DMS114 treated with DMSO at 0.1 percent for 48 hours (cell line): Measurements from ENCODE around the gene LRRC74A.

Source experiments
- DNase-seq: peaks from one replicate; lab custom pipeline; 2025; ENCODE audit not compliant: unreplicated experiment; lab: John Stamatoyannopoulos, UW

The LRRC74A gene

DNA sequence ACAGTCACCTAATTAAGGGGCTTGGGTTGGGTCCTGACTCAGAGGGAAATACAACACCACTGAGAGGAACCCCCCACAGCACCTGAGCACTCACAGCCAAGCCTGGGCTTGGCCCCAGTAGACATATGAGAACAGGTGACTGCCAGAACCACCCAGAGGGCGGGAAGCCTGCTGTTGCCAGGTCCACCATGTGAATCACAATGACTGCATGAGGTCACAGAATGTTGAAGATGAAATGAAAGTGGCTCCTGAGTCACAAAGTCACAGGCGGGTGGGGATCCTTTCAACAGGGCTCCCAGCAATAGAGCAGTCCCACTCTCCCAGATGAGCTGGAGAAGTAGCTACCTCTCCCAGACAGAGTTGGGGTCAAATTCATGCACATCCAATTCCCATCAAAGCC is at the start of gene LRRC74A:
TSS of gene LRRC74A (plus strand) at position 287 of the 400 bp plus-strand sequence. CDS start 290 bp downstream, outside the sequence.
- DNase-seq, result no peak

DNA sequence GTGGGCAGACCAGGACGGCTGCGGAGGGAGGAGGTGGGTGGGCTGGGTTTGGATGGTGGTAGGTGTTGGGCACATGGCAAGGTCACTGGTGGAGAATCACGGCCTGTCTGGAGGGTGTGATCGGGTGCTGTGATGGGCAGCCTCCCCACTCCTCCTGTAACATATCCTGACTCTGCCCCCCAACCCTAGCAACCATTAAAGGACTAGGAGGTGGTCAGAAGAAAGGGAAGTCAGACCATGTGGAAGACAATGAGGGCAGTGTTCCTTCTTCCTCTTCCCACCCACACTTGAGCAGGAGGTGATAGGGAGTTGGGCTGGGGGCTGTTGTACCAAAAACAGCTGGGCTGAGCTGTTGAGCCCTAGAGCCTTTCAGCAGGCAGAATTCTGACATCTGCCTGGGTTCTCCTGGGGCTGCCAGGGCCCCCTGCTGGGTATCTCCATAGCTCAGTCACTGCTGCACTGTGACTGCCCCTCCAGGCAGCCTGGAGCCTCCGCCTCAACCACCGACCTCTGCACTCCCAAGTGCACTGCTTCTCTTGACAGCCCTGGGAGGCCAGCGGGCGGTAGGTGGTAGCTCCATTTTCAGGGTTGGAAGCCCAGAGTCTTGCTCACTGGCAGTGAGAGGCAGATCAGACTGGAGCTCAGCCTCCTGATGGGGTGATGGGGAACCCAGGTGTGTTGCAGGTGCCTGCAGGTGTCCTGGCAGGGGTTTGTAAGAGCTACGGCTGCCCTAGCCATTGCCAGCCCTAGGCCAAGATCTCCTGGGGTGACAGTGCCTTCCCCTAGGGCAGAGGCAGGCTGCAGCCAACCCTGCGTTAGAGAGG is 49.6 kb upstream of the LRRC74A start:
- no peak for DNase-seq

DNA sequence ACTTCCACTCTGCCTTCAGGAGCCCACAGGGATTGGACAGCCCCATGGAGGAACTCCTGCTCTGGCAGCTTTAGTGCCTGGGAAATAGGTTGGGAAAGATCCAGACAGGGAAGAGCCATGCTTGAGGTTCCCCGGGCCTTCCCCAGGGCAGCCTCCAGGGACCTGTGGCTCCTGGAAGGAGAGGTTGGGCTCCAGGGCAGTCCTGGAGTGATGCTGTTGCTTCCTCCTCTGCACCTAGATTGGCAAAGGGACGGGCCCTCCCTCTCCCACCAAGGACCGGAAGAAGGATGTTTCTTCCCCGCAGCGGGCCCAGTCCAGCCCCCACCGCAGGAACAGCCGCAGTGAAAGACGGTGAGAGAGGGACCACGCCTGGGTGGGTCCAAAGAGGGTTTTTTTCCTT is 48.5 kb upstream of the LRRC74A start:
- no peak for DNase-seq

DNA sequence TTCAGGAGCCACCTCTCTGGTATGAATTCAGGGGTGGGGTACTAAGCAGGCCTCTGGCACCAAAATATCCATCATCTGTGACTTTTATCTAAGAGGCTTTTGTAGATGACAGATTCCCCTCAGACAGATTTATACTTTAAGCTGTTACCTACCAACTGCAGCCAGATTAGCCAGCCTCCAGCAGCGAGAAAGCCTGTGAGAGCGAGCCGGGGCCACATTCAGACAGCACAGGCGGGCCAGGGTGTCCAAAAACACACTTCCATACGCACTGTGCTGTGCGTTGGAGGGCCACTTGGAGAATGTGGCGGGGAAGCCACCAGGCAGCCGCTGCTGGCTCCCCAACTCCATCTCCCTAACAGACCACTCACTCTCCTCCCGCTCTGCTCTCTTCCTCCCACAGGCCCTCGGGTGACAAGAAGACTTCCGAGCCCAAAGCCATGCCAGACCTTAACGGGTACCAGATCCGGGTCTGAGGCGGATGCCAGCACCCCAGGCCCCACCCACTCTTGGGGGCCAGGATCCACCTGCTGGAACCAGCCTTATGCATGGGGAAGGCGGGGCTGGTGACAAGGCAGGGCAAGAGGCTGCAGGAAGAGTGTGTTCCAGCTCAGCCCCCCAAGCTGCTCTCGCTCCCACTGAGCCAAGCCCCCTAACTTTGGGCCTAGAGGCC is 47.5 kb upstream of the LRRC74A start:
- no peak for DNase-seq

DNA sequence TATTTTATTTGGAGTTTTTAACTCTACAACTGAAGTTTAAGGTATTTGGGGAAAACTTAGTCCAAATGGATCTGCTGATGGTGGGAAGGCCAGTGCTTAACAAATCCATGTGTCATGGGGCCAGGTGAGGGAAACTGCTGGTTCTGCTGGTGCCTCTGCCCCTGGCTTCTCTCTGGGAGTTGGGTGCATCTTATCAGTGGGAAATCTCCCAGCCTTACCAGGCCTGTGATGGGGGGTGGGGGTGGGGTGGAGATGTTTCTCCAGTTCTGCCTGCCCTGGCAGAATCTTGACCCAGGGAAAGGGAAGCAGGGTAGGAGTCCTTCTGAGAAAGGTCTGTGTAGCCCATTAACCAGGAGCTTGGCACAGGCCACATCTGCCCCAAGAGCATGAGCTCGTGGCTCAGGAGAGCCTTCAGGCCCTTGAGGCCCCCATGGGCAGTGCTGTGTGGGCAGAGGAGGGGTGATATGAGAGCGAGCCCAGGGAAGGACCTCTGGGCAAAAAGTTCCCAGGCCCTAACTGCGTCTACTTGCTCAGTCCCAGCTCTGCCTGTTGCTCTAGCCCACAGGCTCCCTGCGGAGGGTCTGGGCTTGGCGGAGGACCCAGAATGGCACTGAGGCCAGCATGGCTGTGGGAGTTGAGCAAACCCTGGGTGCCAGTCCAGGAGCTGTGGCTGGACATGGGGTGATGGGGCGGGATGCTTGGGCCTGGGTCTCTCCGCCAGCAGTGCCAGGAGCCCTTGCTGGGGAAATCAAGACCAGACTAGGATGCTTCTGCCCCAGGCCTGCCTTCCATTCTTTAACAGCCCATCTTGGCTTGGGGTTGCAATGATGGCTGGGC is 46.8 kb upstream of the LRRC74A start:
- no peak for DNase-seq

GRCh38 chr14:76780058-76780345 is 46.2 kb upstream of the LRRC74A start:
- DNase-seq, result no peak

DNA sequence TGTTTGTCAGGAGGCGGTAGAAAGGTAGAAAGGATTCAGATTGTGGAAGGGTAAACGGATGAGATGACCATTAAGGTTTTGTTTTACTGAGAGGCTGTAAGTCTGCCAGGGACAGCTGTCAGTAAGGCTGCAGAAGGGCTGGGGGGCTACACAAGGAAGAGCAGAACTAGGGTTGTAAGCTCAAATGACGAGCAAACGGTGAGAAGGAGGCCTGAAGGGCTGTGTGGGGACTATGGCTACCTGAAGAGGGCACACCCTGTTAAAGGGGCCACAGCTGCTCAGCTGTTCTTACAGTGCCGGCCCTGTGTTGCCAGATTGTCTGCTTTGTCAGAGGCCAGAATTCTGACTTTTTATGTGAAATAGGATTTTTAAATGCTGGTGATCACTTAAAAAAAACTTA is 45.8 kb upstream of the LRRC74A start:
- DNase-seq, result no peak

- no peak for DNase-seq
These were observed 45.1 kb upstream of the LRRC74A start for GRCh38 chr14:76780875-76781647.

DNA sequence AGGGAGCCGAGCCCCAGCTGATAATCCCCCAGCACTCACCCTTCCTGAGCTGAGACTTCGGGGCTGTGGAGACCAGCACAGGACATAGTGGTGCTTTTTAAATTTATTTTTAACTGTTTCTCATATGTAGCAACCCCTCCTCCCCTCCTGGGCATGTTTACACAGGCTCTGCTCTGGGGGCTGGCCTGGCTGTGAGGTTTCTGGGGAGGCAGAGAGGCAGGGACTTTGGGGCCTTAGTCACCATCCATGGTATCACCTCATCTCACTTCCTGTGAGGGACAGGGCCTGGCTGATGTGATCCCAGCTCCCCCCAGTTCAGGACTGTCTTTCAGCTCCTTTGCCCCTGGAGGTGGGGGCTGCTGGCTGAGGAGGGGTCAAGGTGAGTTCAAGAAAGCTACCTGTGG is 44.6 kb upstream of the LRRC74A start:
- DNase-seq, result no peak

DNA sequence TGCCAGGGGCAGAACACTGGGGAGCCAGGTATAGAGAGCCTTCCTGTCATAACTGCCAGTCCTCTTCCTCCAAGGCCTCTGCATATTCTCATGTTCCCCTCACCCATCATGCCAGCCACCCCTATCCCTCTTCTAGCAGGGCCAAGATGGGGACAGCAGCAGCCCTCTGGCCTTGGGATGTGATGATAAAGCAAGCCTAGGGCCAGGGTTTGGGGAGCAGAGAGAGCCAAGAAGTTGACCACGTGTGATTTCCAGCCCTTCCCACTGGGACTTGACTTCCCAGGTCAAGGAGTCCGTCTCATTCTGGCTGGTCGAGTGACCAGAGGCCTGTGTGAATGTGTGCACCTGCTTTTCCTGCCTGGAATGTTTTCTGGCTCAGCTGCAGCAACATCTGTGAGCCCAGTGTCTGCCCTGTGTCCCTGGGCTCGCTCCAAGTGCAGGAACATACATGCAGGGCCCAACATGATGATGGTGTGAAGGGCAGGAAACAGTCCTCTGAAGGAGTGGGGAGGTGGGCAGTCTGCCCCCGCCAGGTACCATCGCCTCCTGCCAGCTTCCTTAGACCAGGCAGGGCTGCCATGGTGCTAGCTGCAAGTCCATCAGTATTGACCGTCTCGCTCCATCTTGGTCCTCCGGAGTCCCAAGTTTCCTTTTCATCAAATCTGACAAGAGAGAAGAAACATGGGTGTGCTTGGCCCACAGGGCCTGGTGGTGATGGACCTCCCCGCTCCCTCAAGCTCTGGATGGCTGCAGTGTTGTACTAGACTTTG is 43.9 kb upstream of the LRRC74A start:
- no peak for DNase-seq

GRCh38 chr14:76782885-76783566 is 43.2 kb upstream of the LRRC74A start:
- DNase-seq, result no peak

- no peak for DNase-seq
These were observed 41.8 kb upstream of the LRRC74A start for GRCh38 chr14:76784266-76784874.

DNA sequence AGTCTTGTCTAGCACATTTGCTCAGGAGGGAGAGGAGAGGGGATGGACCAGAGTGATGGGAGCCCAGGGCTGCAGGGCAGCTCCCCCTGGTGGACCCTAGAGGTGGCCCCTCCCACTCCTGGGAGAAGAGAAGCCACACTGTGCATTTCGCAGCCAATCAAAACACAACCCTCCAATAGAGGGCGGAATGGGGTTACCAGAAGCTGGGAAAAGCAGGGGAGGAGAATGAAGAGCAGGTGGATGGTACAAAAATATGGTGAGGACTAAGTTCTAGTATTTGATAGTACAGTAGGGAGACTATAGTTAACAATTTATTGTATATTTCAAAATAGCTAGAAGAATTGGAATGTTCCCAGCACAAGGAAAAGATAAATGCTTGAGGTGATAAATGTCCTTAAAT is 41.3 kb upstream of the LRRC74A start:
- peak; percentile 9 for DNase-seq

DNA sequence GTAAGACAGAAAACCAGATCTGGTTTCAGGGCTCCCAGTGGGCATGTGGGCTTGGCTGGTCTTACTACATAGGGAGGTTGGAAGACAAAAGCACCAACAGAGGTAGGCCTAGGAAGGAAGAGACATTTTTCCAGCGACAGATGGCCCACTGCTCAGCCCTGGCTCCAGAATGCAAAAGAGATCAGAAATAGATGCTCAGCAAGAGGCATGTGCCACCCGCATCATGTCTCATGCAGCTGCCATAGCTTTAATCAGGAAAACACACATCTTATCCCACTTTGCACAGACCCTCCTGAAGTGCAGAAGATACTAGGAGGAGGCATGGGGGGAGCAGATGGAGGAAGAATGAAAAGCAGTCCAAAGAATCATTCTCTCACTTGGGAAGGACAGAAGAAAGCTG is 39.6 kb upstream of the LRRC74A start:
- no peak for DNase-seq

GRCh38 chr14:76792422-76792821 is 33.8 kb upstream of the LRRC74A start:
- no peak for DNase-seq

DNA sequence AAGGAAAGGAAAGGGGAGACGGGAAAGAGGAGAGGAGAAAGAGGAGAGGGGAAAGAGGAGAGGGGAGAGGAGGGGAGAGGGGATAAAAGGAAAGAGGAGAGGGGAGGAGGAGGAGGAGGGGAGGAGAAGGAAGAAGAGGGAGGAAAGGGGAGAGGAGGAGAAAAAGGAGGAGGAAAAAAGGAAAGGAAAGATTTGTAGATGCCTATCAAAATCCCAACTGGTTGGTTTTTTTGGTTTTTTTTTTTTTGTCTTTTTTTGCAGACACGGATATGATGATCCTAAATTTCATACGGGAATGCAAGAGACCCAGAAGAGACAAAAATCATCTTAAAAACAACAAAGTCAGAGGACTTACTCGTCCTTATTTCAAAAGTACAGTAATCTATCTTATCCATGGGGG is 32.9 kb upstream of the LRRC74A start:
- no peak for DNase-seq

DNA sequence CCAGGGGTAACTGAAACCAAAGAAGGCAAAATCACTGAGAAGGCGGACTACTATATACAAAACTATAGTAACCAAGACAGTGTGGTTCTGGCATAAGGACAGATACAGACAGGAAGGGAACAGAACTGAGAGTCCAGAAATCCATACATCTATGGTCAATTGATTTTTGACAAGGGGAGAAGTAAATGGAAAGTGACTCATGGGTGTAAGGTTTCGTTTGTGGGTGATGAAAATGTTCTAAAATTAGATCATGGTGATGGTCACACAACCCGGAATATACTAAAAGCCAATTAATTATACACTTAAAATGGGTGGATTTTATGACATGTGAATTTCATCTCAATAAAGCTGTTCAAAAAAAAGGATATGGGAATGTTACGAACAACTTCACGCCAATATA is 32.3 kb upstream of the LRRC74A start:
- DNase-seq, result no peak

DNA sequence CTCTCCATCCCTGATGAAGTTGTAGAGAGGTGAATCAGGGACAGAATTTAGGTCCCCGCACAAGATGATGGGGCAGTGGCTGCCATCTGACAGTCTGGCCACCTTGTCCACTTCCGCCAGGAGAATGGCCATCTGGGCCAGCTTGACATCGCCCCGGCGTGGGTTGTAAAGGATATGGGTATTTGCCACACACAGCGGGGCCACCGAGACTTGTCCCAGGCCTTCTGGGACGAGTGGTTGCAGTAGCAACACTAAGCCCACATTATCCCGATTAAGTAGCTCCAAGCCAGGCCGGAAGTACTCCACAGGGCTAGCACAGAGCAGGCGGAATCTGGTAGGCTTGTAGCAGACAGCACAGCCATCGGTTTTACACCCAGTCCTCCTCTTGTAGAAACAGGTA is 19.8 kb upstream of the LRRC74A start:
- DNase-seq, result no peak

DNA sequence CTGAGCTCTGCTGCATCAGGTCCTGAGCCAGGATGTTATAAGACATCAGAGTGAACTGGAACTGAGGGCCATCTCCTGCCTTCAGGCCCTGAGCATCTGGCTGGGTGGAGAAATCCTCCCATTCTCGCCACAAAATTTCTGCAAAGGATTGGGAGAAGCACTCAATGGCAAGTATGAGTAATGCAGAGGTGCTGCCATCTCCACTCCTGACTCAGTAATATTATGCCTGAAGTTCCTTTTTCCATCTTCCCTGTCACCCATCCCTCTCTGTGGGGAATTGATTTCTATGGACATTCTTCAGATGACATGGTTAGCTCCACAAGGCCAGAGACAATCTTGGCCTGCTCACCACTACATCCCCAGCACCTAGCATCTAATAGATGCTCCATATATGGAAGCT is 18.2 kb upstream of the LRRC74A start:
- DNase-seq, result no peak
